GM10248 (cell line): ENCODE results near the gene NCBP2.

Experiments used
- CTCF ChIA-PET: fragments of 300-600 bp; sonication (Branson Sonifier 250); formaldehyde crosslinking; extraction: SDS; loops from one replicate; lab custom pipeline; 2021; ENCODE audit warnings: antibody characterized with exemption; lab: Yijun Ruan, JAX
- POLR2A ChIA-PET: fragments of 350-650 bp; sonication (Branson Sonifier 250); formaldehyde crosslinking; extraction: SDS; loops from one replicate; lab custom pipeline; 2020; ENCODE audit warnings: antibody characterized with exemption; lab: Yijun Ruan, JAX
- DNase-seq: peaks from one replicate; pipeline ENCODE4 v3.0.0; 2012; ENCODE audit errors: extremely low spot score
- CTCF ChIP-seq: IDR thresholded peaks from 2 replicates; pipeline ENCODE4 v1.5.1; 2012; ENCODE audit warnings: mild to moderate bottlenecking, low read depth; ENCODE audit errors: extremely low read depth, missing control alignments, control extremely low read depth

NCBP2 gene

GRCh38 chr3:196965112-196965803, 22.9 kb upstream of the NCBP2 start:
- DNase-seq: no peak
- ChIA-PET POLR2A (no interaction called here), CTCF (interaction anchor here (0.9 to 1.2 kb wide), 2 partner anchors 23 to 222 kb away, joined by 3 read pairs; partner anchors contain the start of gene NCBP2)
- no peak for TF ChIP-seq CTCF

GRCh38 chr3:196963631-196963953, 21.3 kb upstream of the NCBP2 start:
- ChIA-PET POLR2A (no interaction called here), CTCF (interaction anchor here (1.0 kb wide), 2 partner anchors 9 to 45 kb away, joined by 3 read pairs; no protein-coding TSS in a partner anchor)
- DNase-seq: no peak
- TF ChIP-seq CTCF: no peak

- TF ChIP-seq CTCF: no peak
- ChIA-PET POLR2A (no interaction called here), CTCF (interaction anchor here (1.0 kb wide), 2 partner anchors 8 to 46 kb away, joined by 3 read pairs; no protein-coding TSS in a partner anchor)
- no peak for DNase-seq
Observed at GRCh38 chr3:196962930-196963630, 20.8 kb upstream of the NCBP2 start.

GRCh38 chr3:196962108-196962929, 20.0 kb upstream of the NCBP2 start:
- CTCF ChIA-PET: no interaction called here

GRCh38 chr3:196954832-196955231, 12.5 kb upstream of the NCBP2 start:
- TF ChIP-seq CTCF: no peak
- ChIA-PET POLR2A (no interaction called here), CTCF (interaction anchor here (1.2 to 1.3 kb wide), 2 partner anchors 9 to 13 kb away, joined by 3 to 6 read pairs; partner anchors contain the start of gene NCBP2)
- DNase-seq: no peak

More at GRCh38 chr3:196962108-196962929, 20.0 kb upstream of the NCBP2 start:
- DNase-seq: no peak
- POLR2A ChIA-PET: no interaction called here
- TF ChIP-seq CTCF: no peak

GRCh38 chr3:196951371-196951770, 9.0 kb upstream of the NCBP2 start:
- ChIA-PET CTCF (interaction anchor here (1.2 to 2.4 kb wide), 2 partner anchors 29 to 114 kb away, joined by 3 to 6 read pairs; no protein-coding TSS in a partner anchor), POLR2A (no interaction called here)
- TF ChIP-seq CTCF: no peak
- DNase-seq: no peak
